Stimulated activated naive CD8-positive, alpha-beta T cell treated with anti-CD3 and anti-CD28 coated beads, Interleukin-15, Interleukin-2, amounts not matched to agents 100 U/mL and 50 U/mL, for 24 hours (primary cell): ENCODE data around the gene HSF2BP.
"Not testable (repeated sequence)": the region's sequence is repeated elsewhere in the genome, so short reads cannot be mapped to it uniquely, and the experiment has no call there.

ENCODE experiments used
- ATAC-seq: fragments of 150-1000 bp; cut with Tn5 transposase; one replicate; pipeline ENCODE4 v1.10.0; 2021
- DNase-seq: peaks from one replicate; pipeline ENCODE4 v3.0.0; 2021

Gene HSF2BP

GRCh38 chr21:43651926-43652325 is 7.4 kb downstream of the HSF2BP start:
- not testable (repeated sequence) for ATAC-seq, DNase-seq

- ATAC-seq, result no peak
These were observed 11.1 kb downstream of the HSF2BP start for GRCh38 chr21:43648171-43648570.

GRCh38 chr21:43646550-43647260 is 12.6 kb downstream of the HSF2BP start:
- peak; percentile 99 for ATAC-seq
- DNase-seq, result peak; percentile 86

More at GRCh38 chr21:43648171-43648570, 11.1 kb downstream of the HSF2BP start:
- no peak for DNase-seq

GRCh38 chr21:43645976-43646375 is 13.3 kb downstream of the HSF2BP start:
- no peak for DNase-seq

GRCh38 chr21:43645136-43645891 is 14.0 kb downstream of the HSF2BP start:
- DNase-seq (peak; percentile 18), ATAC-seq (peak; percentile 52)

More at GRCh38 chr21:43645976-43646375, 13.3 kb downstream of the HSF2BP start:
- no peak for ATAC-seq

- ATAC-seq, result no peak
- DNase-seq, result no peak
These were observed 14.7 kb downstream of the HSF2BP start for GRCh38 chr21:43644609-43645008.

- ATAC-seq, result no peak
- no peak for DNase-seq
These were observed 15.2 kb downstream of the HSF2BP start for GRCh38 chr21:43644071-43644470.

- DNase-seq (no peak), ATAC-seq (no peak)
These were observed 16.1 kb downstream of the HSF2BP start for GRCh38 chr21:43643193-43643592.

- DNase-seq, result no peak
- ATAC-seq, result no peak
These were observed 18.9 kb downstream of the HSF2BP start for GRCh38 chr21:43640400-43640799.

GRCh38 chr21:43639470-43640353 is 19.6 kb downstream of the HSF2BP start:
- DNase-seq (no peak), ATAC-seq (peak; percentile 49)

GRCh38 chr21:43637530-43638158 is 21.6 kb downstream of the HSF2BP start:
- ATAC-seq, result no peak
- no peak for DNase-seq

- DNase-seq, result no peak
These were observed 23.9 kb downstream of the HSF2BP start for GRCh38 chr21:43635436-43635835.

GRCh38 chr21:43634618-43635017 is 24.7 kb downstream of the HSF2BP start:
- no peak for DNase-seq
- no peak for ATAC-seq

More at GRCh38 chr21:43635436-43635835, 23.9 kb downstream of the HSF2BP start:
- no peak for ATAC-seq

- DNase-seq, result no peak
- ATAC-seq, result no peak
These were observed 26.8 kb downstream of the HSF2BP start for GRCh38 chr21:43632373-43632905.

- DNase-seq, result no peak
- ATAC-seq, result no peak
These were observed 27.7 kb downstream of the HSF2BP start for GRCh38 chr21:43631411-43632107.

- ATAC-seq, result no peak
These were observed 31.8 kb downstream of the HSF2BP start for GRCh38 chr21:43627527-43627926.

GRCh38 chr21:43626390-43626789 is 32.9 kb downstream of the HSF2BP start:
- ATAC-seq, result no peak

More at GRCh38 chr21:43627527-43627926, 31.8 kb downstream of the HSF2BP start:
- DNase-seq, result no peak

GRCh38 chr21:43624339-43624738 is 34.9 kb downstream of the HSF2BP start:
- no peak for DNase-seq
- no peak for ATAC-seq

More at GRCh38 chr21:43626390-43626789, 32.9 kb downstream of the HSF2BP start:
- DNase-seq, result no peak

- DNase-seq, result no peak
- no peak for ATAC-seq
These were observed 35.7 kb downstream of the HSF2BP start for GRCh38 chr21:43623588-43623987.

GRCh38 chr21:43622796-43623195 is 36.5 kb downstream of the HSF2BP start:
- ATAC-seq (no peak), DNase-seq (no peak)

GRCh38 chr21:43619856-43620255 is 39.4 kb downstream of the HSF2BP start:
- no peak for ATAC-seq
- no peak for DNase-seq
